GM21381 (cell line): ENCODE measurements around the gene DLL3.
"Not testable (repeated sequence)": the region's sequence is repeated elsewhere in the genome, so short reads cannot be mapped to it uniquely, and the experiment has no call there.

Experiments used
- ATAC-seq: cut with Tn5 transposase; IDR thresholded peaks from one replicate; pipeline ENCODE4 v1.9.1; 2021; ENCODE audit warnings: mild to moderate bottlenecking, moderate library complexity; ENCODE audit not compliant: unreplicated experiment

DLL3 gene

GRCh38 chr19:39498798-39499642 lies at the start of gene DLL3:
Gene DLL3 (plus strand): TSS chr19:39498947. CDS start chr19:39498975, 28 bp downstream.
- no peak for ATAC-seq

- ATAC-seq, result no peak
These were observed 49.5 kb upstream of the DLL3 start for GRCh38 chr19:39449116-39449797.

GRCh38 chr19:39451257-39451656 lies 47.5 kb upstream of the DLL3 start:
- not testable (repeated sequence) for ATAC-seq

GRCh38 chr19:39463403-39463802 lies 35.3 kb upstream of the DLL3 start:
- no peak for ATAC-seq

GRCh38 chr19:39465956-39466747 lies 32.6 kb upstream of the DLL3 start:
- no peak for ATAC-seq

- ATAC-seq, result no peak
These were observed 30.8 kb upstream of the DLL3 start for GRCh38 chr19:39467941-39468340.

- no peak for ATAC-seq
These were observed 29.7 kb upstream of the DLL3 start for GRCh38 chr19:39469036-39469435.

GRCh38 chr19:39469567-39469966 lies 29.2 kb upstream of the DLL3 start:
- ATAC-seq, result no peak

- ATAC-seq, result no peak
These were observed 27.9 kb upstream of the DLL3 start for GRCh38 chr19:39470724-39471339.

- ATAC-seq, result no peak
These were observed 26.8 kb upstream of the DLL3 start for GRCh38 chr19:39471756-39472536.

GRCh38 chr19:39472746-39473442 lies 25.9 kb upstream of the DLL3 start:
- ATAC-seq, result no peak

GRCh38 chr19:39473443-39473960 lies 25.2 kb upstream of the DLL3 start:
- ATAC-seq, result no peak

GRCh38 chr19:39474139-39474620 lies 24.6 kb upstream of the DLL3 start:
- no peak for ATAC-seq

GRCh38 chr19:39475748-39476147 lies 23.0 kb upstream of the DLL3 start:
- no peak for ATAC-seq

GRCh38 chr19:39479319-39479801 lies 19.4 kb upstream of the DLL3 start:
- ATAC-seq, result not testable (repeated sequence)

GRCh38 chr19:39479916-39480315 lies 18.8 kb upstream of the DLL3 start:
- no peak for ATAC-seq

GRCh38 chr19:39480337-39481228 lies 18.2 kb upstream of the DLL3 start, which contains the start of gene TIMM50:
Gene TIMM50 (plus strand): TSS chr19:39480838. CDS start chr19:39480854, 16 bp downstream.
- peak; percentile 90 for ATAC-seq

GRCh38 chr19:39481229-39481545 lies 17.6 kb upstream of the DLL3 start:
- ATAC-seq, result no peak
